NCI-H526 treated with DMSO at 0.1 percent for 48 hours (cell line): ENCODE measurements around the gene CPEB3.
A peak's percentile ranks its signal among the peaks of the same experiment; 100 is the strongest.

Experiments used
- DNase-seq: peaks from one replicate; lab custom pipeline; 2025; lab: John Stamatoyannopoulos, UW

The CPEB3 gene

DNA sequence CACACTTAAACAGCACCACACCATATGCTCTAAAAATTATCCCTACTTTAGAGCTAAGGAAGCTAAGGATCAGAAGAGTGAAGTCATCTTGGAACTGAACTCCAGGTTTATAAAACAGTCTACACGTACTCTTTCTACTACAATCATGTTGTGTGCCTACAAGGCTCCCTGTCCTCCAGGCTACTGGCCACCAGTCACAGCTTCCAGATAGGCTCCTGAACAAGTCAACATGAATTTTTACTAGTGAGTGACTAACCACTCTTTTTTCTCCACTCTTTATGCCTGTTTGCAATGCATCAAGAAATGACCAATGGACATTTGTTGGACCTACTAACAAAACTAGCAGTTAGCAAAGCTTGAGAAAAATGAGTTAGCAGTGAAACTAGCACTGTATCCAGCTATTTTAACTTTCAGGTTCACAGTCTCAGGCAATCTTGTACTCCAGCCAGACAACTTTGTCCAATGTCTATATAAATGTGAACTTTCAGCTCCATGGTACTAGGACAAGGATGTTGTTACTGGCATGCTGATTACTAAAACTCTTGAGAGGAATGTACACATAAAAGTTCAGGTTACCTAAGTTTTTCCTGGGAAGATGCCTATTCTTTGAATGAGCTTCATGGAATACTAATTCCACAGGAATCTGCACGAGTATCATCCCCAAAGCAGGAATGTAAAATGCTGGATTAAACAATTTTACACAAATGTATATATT, 187.3 kb downstream of the CPEB3 start:
- DNase-seq, result no peak

DNA sequence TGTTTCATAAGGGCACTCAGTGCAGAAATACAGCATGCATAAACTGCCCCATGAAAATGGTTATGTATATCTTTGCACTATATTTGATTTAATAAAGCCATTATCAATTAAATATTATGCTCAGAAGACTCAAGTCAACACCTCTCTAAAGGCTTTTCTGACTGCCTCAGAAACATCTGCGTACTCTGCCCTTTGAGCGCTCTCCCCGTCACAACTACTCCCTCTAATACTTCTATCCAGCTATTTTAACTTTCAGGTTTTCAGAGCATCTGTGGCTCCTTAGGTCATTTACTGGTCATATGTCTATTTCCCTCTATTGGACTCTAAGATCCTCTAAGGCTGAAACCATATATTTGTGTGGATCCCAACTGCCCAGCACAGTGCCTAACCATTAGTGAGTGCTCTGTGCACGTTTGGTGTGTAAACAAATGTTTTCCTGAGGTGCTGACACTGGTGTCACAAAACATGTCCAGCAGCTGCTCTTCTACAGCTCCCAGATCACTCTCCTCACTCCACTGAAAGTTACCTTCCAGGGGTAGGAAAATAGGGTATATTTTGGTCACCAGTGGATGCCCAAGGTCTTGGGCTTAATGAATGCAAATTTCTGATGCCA, 188.2 kb downstream of the CPEB3 start:
- DNase-seq, result no peak

DNA sequence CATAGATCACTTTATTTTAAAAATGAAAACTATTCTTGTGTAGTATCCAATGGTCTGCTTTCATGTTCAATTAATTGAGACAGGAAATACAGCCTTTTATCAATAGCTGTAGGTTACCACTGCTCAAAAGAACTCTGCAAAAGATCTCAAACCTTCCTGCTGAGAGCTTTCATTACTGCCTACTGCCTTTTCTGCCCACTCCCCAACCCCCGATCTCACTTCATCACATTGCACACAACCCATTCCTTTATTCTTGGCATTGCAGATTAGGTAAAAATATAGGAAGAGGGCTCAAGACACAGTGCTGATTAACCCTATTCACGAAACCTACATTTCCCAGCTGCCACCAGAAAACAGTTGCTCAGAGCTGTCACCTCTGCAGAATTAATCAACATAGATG, 195.9 kb downstream of the CPEB3 start:
- no peak for DNase-seq

DNA sequence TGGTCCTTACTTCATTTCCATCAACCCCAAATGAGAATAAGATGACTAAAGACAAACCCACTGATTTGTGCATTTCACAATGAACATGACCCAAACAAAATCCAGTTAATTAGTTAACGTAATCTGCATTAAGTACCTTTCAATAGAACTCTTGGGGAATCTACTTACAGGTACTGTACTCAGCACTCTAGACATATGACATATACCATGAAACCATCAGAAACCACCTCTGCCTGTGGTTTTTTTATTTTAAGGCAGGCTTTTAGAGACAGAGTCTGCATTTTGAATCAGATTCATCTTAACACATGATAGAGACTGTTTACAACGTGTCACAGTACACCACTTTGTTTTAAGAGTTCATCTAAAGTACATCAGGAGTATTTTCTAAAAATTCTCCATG, 198.9 kb downstream of the CPEB3 start:
- no peak for DNase-seq

DNA sequence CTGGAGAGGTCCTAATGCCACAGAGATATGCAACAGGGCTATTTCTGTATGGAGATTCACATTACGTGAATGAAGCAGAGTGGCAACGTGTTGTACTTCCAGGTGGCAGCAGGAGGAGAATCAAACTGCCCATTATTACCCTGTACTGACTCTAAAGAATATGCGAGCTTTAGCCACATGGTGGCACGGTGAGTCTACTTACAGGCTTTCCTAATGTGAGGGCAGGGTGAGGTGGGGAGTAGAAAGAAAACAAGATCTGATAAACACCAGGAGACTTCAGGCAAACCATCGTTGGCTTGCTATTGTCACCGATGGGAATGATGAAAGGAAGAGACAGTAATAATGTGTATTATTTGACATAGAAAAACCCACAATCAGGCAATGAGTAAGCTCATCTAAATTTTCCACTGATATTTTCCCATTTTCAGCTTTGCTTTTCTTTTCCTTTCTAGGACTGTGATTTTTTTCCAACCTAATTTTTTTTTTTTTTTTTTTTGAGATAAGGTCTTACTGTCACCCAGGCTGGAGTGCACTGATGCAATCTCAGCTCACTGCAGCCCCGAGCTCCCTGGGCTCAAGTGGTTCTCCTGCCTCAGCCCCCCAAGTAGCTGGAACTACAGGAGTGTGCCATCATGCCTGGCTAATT, 203.0 kb downstream of the CPEB3 start:
- peak; percentile 54 for DNase-seq

DNA sequence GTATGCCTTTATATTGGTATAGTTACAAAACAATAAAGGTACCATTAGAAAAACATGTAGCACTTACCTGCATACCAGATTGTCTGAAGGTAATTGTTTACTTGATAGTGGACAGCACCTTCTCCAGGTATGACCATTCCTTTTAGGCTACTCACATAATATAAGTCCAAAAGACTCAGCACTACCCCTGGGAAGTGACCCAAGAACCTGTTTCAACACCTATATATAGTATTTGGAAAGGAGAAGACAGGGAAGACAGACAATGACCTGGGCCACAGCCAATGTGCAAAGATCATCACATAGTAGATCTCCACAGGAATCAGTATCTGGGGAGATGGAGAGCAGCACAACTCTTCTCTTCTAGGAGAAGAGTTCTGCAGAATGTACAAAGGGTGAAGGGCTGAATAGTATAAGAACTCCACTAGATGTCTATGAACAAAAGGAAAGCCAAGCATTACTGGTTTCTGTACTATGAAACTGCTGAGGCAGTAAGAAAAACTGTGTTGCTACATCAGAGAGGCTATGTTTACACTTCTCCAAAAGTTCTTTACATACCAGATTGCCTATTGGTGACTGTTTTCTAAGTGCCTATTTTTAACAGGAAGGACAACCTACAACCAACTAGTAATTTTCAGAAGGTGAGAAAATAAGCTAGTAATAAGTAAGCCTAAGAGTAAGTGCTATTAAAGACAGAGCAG, 208.1 kb downstream of the CPEB3 start:
- DNase-seq, result no peak

DNA sequence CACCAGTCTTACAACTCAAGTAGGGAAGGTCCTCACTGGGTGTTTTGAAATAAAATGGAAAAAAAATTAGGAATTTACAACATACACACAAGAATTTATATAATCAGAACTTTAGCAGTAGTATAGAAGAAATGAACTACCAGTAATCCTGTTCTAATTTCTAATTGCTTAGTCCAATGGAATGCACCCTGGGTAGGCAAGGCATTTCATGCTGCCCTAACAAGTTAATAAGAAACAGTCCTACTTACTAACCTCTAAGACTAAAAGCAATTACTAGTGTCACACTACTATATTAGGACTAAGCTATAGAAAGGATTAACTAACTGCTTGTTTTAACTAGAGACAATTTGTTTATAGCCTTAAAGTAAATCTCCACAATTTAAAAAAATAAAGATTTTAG, 209.2 kb downstream of the CPEB3 start:
- DNase-seq, result no peak

DNA sequence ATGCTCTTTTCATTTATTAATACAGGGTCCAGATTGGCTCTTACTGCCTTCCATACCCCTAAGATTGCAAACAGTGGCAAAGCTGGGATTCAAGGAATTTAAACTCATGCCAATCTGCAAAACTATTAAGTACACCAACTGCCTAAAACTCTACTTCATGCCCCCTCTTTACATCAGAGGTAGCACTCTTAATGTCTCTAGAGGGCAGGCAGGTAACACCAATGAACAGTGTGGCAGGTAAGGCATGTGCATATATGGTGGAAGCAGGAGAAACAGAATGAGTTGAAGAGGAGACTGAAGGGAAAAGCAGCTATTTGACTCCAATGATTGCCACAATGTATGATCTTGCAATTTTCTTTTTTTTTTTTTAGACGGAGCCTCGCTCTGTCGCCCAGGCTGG, 210.6 kb downstream of the CPEB3 start:
- no peak for DNase-seq

DNA sequence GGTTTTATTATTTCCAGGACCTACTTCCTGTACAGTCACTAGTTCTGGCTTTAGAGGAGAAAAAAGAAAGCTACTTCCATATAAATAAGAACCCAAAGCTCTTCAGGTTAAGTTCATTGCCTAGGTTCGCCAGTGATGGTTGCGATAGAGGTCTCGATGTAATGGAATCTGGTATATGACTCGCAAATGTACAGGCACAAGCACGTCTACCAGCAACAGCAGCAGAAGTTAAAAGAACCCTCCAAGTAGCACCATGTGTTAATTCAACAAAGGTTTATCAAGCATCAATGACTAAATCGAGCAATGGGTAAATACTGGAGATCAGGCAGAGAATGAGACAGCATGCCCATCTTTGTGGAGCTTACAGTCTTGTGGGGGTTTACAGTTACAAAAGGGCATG, 211.9 kb downstream of the CPEB3 start:
- DNase-seq, result no peak

DNA sequence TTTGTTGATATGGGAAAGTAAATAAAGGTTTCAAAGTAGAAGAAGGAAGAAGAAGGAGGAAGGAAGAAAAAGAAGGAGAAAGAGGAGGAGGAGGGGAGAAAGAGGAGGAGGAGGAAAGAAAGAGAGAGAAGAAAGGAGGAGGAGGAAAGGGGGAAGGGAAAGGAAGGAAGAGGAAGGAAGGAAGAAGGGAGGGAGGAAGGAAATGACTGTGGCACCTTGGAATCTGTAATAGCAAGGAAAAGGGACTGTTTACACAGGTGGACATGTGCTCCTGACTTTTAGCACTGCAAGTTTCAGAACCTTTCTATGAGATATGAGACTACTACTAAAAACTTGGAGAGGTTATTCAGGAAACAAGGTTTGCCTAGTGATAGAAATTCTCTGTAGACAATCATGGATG, 214.2 kb downstream of the CPEB3 start:
- no peak for DNase-seq

DNA sequence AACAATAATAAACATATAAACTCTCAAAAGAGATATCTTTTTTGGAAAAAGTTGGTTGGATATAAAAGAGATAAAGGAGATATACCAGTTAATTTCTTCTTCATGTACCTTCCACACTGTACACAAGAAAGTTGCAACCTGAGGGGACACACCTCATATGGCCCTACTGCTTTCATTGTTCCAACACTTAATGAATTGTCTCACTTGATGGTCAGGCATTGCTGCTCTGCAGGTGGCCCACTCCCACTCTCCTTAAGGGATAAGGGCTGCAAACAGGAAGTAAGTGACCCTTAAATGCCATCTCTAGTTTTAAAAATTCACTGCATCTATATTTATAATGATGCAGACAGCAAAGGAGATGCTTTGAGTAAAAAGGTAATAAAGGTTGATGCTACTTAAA, 215.0 kb downstream of the CPEB3 start:
- DNase-seq, result no peak

DNA sequence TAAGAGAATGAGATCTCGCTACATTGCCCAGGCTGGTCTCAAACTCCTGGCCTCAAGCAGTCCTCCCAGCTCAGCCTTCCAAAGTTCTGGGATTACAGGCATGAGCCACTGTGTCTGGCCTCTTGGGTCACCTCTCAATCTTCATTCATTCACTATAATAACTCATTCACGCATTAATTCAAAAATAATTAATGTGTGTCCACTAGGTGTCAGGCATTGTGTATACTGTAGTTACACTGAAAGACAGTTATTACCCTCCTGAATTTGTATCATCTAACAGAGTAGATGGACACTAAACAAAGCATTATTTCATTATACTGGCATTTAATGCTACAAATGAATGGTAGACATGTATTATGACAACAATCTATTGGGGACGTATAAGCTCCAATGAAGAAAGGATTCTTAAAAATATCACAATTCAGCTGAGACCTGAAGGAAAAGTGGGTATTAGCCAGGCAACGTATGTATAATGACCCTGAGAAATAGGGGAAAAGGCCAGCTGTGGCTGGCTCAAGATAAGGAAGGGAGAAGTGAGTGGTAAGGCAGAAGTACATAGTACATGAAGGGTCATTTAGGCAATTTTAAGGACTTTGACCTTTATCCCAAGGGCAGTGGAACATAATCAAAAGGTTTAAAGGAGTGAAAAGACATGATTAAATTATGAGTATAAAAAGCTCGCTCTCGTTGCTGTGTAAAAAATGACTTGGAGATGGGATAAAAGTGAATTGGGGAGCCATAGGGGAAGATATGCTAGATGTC, 216.6 kb downstream of the CPEB3 start:
- DNase-seq, result no peak

DNA sequence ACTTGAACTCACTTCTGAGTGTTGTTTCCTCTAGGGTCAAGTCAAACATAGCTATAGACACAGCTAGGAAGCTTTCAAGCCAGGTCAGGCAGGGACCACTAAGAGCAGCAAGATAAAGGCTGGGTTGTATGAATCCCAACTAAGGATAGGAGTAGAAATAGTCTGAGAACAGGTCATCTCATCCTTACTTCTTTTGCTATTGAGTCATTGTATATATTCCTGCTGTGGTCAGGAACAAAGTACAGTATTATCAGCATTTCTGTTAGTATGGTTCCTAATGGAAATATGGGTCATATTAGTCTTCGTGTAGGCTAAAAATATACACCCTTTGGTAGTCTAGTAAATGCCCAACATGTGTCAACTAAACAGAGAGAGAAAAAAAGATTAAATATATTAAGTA, 222.0 kb downstream of the CPEB3 start:
- no peak for DNase-seq

DNA sequence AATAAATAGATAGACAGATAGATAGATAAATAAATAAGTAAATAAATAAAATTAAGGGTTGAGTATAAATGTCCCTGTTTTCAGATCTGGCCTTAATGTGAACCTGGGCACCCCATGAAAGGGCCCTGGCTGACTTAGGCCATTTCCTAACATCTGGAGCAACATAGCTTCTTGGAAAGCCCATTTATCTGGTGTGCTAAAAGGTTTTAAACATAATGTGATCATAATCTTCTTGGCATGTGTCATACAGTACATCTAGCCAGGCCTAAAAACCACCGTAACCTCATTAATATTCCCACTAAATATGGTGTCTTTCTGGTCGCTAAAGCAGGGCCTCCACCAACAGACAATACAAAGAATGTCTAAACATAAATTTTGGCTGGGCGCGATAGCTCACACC, 224.5 kb downstream of the CPEB3 start:
- DNase-seq, result no peak

DNA sequence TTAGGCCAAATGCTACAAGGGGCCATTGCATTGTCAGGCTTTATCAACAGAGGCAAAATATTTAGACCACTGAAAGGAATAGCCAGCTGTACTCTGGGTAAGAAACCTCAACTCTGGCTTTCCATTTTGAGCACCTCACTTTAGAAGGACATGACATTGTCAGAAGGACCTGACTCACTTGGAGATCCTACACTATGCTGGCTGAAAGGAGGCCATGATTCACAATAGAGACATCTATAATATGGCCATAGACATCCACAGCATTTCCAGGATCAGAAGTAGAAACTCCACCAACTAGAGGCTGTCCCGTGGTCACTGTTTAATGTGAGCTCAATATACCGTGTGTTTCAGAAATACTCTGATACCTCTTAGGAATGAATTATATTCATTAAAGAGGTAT, 226.4 kb downstream of the CPEB3 start:
- DNase-seq, result no peak

DNA sequence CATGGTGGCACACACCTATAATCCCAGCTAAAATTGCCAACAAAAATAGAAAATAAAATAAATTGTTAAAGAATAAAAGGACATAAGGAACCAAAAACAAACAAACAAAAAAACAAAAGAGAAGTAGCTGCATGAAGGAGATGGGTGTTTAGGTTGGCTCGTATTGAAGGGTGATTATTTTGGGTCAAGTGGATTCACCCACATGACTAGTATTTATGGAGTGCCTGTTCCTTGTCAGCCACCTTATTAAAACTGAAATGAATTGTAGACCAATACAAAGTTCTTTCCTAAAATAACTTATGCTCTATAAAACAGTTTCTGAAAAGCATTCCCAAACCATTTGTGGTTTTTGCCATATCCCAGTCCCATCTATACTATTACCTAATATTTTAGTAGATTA, 228.6 kb downstream of the CPEB3 start:
- no peak for DNase-seq

DNA sequence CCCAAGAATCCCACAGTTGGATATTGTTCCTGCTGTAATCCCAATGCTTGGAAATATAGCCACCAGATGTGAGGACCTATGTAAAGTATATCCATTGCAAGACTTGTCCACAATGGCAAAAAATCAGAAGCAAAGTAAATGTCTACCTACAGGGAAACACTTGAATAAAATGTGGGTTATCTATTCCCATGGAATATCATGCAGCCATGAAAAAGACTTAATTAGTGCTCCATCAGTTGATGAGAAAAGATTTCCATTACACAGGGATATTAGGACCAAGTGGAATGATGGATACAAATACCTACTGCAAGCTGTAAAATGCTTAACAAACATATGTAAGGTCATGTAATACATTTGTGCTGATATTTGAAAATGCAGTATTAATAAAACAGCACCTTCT, 236.1 kb downstream of the CPEB3 start:
- DNase-seq, result no peak

DNA sequence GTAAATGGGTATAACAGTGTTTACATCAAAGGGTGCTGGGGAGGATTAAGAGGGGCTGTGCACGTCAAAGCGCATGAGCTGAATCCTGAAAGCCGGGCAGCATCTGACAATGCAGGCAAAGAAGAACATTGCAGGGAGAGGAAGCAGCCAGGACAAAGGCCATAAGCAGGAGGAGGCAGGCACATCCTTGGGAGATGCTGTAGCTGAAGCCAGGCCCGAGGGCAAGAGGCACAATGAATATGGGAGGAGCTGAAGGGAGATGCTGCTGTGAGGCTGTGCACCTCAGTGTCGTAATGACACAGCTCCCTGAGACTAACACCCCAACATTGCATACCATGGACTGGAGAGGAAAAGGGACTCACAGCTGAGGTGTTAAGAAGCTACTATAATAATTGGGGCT, 238.1 kb downstream of the CPEB3 start:
- DNase-seq, result no peak

DNA sequence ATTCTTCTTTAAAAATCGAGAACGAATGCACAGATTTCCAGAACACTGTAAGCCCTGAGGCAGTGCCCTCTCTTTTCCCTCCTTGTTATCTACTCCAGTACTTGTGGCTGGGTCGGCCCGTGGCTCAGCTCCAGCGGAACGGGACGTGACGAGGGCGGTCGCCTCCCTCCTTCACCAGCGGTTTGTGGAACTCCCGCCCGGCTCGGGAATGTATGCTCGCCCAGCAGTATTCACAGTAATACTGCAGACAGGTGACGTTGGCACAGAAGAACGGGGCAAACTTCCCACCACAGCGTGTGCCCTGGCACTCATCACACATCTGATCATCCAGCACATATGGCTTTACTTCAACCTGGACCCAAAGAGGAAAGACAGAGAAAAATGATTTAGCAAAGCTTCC, 238.8 kb downstream of the CPEB3 start:
- no peak for DNase-seq

DNA sequence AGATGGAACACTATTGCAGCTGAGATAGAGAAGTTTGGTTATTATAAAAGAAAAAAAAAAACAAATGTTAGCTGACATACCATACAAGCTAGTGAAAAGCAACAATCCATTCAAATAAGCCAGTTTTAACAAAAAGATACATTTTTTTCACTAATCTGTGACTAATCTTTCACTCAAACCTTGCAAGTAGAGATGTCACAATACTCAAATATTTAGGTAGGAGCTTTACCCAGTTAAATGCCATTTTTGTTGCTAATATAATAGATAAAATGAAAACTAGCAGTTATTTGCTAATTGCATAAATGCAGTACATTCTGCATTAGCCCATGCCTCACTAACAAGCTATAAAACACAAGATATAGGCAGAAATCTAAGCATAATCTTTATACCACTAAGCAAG, 243.7 kb downstream of the CPEB3 start:
- DNase-seq, result no peak

DNA sequence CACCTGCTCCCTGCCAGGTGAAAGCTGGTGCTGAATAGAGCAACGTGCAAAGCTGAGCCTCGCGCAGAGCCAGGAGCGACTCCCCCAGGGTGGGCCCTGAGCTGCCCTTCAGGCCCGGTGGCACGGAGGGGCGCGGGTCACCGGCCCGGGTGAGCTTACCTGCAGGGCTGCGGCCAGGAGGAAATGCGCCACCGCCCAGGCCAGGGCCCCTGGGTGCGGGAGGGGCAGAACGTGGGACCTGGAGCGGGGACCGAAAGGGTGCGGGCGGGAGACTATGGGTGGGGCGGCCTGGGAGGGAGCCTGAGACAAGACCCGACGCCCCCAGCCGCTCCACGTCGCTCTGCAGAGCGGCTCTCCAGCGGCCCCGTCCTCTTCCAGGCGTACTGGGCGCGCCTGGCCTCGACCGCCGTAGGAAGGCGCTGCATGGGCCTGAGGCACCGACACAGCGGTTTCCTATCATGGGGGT, 245.2 kb downstream of the CPEB3 start:
- DNase-seq, result no peak

DNA sequence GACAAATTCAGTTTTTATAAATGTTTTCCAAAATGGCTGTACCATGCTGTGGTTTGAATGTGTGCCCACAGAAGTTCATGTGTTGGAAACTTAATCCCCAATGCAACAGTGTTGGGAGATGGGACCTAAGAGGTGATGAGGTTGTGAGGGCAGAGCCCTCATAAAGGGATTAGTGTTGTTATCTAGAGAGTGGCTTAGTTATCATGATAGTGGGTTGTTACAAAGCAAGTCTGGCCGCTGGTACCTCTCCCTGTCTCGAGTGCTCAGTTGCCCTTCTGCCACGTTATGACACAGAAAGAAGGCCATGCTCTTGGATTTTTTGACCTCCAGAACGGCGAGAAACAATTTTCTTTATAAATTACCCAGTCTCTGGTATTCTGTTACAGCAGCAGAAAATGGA, 248.3 kb downstream of the CPEB3 start:
- no peak for DNase-seq
